Effector memory CD4-positive, alpha-beta T cell (primary cell): ENCODE results near the gene HOXA4.
A peak's percentile ranks its signal among the peaks of the same experiment; 100 is the strongest.

Experiments used
- DNase-seq, 3 donors: peaks; one replicate each; pipeline ENCODE4 v3.0.0-alpha.2; 2020
- H3K27ac ChIP-seq: 2 replicates; pipeline ENCODE4 v1.7.0; 2013; ENCODE audit warnings: mild to moderate bottlenecking, low read length, moderate library complexity; ENCODE audit not compliant: insufficient read depth, poor library complexity, severe bottlenecking
- H3K27me3 ChIP-seq: replicated peaks from 2 replicates; pipeline ENCODE4 v1.7.0; 2013; ENCODE audit warnings: mild to moderate bottlenecking, low read length; ENCODE audit not compliant: insufficient read depth, control insufficient read depth, poor library complexity, severe bottlenecking
- H3K36me3 ChIP-seq: 2 replicates; pipeline ENCODE4 v1.7.0; 2013; ENCODE audit warnings: mild to moderate bottlenecking, low read length, moderate library complexity; ENCODE audit not compliant: control insufficient read depth, insufficient read depth
- H3K4me1 ChIP-seq: 2 replicates; pipeline ENCODE4 v1.7.0; 2013; ENCODE audit warnings: low read length, mild to moderate bottlenecking; ENCODE audit not compliant: control insufficient read depth, insufficient read depth, poor library complexity, severe bottlenecking
- H3K4me3 ChIP-seq: 2 replicates; pipeline ENCODE4 v1.7.0; 2013; ENCODE audit warnings: low read length, low read depth, mild to moderate bottlenecking; ENCODE audit not compliant: insufficient read depth, poor library complexity, severe bottlenecking
- H3K9me3 ChIP-seq: 2 replicates; pipeline ENCODE4 v1.7.0; 2013; ENCODE audit warnings: mild to moderate bottlenecking, low read length, moderate library complexity; ENCODE audit not compliant: control insufficient read depth

Gene HOXA4

DNA sequence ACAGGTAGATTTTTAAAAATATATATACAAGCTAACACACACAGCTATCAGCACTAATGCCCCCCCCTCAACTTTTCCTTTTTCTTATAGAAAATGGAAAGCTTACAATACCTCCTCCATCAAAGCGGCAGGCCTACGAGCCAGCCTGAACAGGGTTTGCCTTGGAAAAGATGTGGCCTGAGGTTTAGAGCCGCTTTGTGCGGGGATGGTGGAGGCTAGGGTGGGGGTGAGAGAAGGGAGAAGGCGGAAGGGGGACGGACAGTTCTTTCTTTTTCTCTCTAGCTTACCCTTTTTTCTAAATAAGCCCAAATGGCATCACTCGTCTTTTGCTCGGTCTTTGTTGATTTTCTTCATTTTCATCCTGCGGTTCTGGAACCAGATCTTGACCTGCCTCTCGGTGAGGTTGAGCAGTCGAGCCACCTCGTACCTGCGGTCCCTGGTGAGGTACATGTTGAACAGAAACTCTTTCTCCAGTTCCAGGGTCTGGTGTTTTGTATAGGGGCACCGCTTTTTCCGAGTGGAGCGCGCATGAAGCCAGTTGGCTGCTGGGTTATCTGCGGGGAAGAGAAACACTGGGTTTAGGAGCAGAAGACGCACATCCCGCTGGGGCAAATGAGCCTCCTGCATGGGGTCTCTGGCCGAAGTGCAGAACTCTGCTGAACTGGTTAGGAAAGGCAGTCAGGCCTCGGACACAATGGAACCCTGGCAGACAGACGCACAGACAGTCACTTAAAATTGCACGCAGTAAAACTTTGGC lies 32.9 kb upstream of the HOXA4 start:
- peaks cover 44% of the 10 kb centered on the region for H3K4me1 ChIP-seq
- no peak overlapping the region for H3K4me3 ChIP-seq
- no peak for DNase-seq
- H3K36me3 ChIP-seq, result no peaks in the 10 kb centered on the region
- H3K27me3 ChIP-seq, result peaks cover 81% of the 10 kb centered on the region
- no peaks in the 10 kb centered on the region for H3K9me3 ChIP-seq
- H3K27ac ChIP-seq, result no peak overlapping the region

DNA sequence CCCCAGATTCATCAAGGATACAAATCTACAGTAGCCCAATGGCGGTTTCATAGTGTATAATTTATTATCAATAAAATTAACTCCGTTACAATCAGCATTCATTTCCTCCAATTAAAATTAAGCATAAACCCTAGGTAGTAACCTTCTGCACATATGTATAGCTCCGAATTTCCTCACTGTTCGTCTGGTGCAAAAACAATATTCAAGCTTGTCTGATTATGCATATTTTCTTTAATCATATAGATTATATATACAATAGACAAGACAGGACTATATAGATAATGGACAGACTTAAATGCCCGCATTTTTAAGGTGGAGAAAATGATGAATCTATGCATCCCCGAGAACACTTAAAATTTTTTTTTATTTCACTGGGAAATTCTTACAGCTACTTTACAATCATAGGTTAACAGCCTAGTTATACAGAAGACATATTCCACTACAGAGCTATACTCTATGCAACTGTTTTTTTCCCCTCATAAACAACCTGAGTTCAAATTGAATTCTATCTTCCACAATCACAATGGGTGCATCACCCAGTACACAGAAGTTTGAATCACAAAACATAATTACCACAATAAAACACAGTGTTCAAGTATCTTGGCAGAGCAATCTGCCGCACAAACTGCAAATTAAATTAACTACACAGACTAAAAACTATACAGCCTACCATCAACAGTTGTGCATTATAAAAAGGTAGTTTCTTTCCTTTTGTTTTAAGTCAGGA lies 32.2 kb upstream of the HOXA4 start:
- DNase-seq, result no peak
- Histone ChIP-seq H3K9me3 (no peaks in the 10 kb centered on the region), H3K4me3 (no peak overlapping the region), H3K27me3 (peaks cover 80% of the 10 kb centered on the region), H3K4me1 (peaks cover 48% of the 10 kb centered on the region), H3K27ac (no peak overlapping the region), H3K36me3 (no peaks in the 10 kb centered on the region)

DNA sequence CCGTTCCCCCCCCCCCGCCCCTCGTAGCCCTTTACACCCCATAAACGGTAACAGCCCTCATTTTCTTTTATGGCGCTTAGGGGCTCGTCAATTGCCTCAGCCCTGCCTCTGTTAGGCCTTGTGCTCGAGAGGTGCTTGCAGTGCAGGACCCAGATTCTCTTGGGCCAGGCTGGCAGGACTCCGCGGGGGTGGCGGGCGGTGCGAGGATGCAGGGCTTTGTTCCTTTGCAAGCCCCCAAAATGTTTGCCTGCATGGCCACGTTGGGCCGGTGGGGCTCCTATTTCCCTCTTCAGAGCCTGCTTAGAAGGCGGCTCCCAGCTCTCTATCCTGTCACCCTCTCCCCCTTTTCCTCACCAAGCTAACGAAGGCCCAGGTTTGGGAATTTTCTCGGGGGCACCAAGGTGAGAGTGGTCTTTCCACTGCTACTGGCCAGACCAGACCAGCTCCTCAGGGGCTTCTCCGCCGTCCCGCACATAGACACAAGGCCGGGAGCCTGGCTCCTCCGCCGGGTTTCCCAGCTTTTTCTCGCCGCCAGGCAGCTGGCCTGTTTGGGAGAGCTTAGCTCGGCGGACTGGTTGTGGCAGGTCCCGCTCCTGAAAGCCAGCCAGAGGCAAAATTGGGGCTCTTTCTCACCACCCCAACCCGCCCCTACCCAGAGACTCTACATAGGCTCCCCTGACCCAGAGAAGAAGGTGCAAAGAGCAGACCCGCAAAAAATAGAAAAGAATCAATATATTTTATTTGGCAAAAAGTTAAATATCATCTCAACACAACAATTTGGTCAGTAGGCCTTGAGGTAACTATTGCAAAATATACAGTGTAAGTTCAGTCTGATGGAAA lies 31.4 kb upstream of the HOXA4 start:
- peaks cover 48% of the 10 kb centered on the region for H3K4me1 ChIP-seq
- no peak overlapping the region for H3K4me3 ChIP-seq
- no peak overlapping the region for H3K27ac ChIP-seq
- no peaks in the 10 kb centered on the region for H3K36me3 ChIP-seq
- H3K27me3 ChIP-seq, result peaks cover 77% of the 10 kb centered on the region
- DNase-seq, result no peak
- no peaks in the 10 kb centered on the region for H3K9me3 ChIP-seq

DNA sequence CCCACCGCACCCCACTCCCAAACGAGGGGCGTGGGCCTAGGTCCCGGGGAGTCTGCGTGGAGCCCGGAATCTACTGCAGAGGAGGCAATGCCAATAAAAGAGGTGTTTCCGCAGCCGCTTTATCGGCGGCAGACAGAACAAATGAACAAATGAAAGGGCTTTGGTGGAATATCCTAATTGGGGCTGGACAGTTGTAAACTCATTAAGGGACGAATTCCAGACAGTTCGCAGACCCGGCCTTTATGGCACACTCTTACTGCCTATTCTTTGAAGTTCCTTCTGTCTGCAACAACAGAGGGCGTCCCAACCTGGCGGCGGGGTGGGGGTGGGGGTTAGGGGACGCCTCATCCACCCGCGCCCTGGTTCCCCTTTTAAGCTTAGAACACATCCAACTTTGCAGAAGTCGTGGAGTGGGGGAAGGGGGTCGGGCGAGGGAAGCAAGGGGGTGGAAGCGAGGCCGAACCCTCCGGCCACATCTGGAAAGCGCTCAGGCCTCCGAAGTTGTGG lies 30.7 kb upstream of the HOXA4 start:
- H3K4me1 ChIP-seq, result peaks cover 48% of the 10 kb centered on the region
- H3K36me3 ChIP-seq, result no peaks in the 10 kb centered on the region
- H3K9me3 ChIP-seq, result no peaks in the 10 kb centered on the region
- no peak for DNase-seq
- H3K27ac ChIP-seq, result no peak overlapping the region
- peak overlapping the region; percentile 73 for H3K4me3 ChIP-seq
- peaks cover 74% of the 10 kb centered on the region for H3K27me3 ChIP-seq

DNA sequence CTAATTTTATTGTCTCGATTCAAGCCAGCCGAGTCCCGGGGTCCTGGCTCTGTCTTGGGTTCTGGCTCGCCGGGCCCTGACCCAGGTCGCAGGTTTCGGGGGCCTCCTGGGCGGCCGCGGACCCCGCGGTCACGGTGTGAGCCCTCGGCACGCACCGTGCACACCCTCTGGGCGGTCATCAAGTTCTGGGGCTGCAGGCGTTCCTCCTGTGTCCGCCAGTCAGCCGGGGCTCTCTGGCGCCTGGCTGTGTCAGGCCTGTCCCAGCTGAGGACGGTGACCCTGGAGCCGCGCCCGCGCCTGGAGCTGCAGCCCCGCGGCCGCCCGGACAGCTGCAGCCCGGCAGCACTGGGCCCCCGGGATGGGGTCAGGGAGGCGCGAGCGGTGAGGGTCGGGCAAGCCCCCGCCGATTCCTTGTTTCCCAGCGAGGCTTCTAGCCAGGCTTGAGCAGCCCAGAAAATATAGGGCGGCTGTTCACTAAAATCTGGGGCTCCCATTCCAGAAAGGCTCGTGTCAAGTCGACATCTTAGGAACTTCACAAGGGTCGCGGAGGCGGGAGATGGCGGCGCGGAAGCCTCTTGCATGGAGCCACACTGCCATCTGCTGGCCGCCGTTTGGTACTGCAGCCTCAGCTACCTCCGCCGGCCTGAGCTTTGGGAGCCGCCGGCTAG lies 30.1 kb upstream of the HOXA4 start:
- H3K36me3 ChIP-seq, result no peaks in the 10 kb centered on the region
- H3K4me3 ChIP-seq, result peak overlapping the region; percentile 73
- no peaks in the 10 kb centered on the region for H3K9me3 ChIP-seq
- DNase-seq, result peak; percentile 59 to 77 (median 73)
- H3K27me3 ChIP-seq, result peaks cover 74% of the 10 kb centered on the region
- no peak overlapping the region for H3K27ac ChIP-seq
- peaks cover 48% of the 10 kb centered on the region for H3K4me1 ChIP-seq

DNA sequence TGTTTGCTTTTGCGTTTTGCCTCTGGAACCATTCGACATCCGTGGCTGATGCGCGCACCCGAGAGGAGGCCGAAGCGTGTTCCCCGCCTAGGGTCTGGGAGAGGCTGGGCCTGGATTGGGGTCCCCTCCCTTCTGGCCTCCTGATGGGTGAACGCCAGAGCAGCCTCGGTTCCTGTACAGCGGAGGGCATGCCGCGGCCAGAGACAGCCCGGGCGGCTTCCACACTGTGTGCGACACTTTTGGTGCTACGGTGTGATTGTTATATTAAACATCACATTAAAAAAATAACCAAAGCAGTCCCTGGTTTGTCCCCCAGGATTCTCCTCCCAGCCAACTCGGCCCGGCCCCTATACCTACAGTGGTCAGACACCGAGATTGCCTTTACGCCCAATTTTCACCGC lies 29.6 kb upstream of the HOXA4 start:
- no peak overlapping the region for H3K27ac ChIP-seq
- no peak for DNase-seq
- H3K4me1 ChIP-seq, result peaks cover 48% of the 10 kb centered on the region
- H3K27me3 ChIP-seq, result peaks cover 74% of the 10 kb centered on the region
- H3K9me3 ChIP-seq, result no peaks in the 10 kb centered on the region
- no peaks in the 10 kb centered on the region for H3K36me3 ChIP-seq
- H3K4me3 ChIP-seq, result peak overlapping the region; percentile 73

DNA sequence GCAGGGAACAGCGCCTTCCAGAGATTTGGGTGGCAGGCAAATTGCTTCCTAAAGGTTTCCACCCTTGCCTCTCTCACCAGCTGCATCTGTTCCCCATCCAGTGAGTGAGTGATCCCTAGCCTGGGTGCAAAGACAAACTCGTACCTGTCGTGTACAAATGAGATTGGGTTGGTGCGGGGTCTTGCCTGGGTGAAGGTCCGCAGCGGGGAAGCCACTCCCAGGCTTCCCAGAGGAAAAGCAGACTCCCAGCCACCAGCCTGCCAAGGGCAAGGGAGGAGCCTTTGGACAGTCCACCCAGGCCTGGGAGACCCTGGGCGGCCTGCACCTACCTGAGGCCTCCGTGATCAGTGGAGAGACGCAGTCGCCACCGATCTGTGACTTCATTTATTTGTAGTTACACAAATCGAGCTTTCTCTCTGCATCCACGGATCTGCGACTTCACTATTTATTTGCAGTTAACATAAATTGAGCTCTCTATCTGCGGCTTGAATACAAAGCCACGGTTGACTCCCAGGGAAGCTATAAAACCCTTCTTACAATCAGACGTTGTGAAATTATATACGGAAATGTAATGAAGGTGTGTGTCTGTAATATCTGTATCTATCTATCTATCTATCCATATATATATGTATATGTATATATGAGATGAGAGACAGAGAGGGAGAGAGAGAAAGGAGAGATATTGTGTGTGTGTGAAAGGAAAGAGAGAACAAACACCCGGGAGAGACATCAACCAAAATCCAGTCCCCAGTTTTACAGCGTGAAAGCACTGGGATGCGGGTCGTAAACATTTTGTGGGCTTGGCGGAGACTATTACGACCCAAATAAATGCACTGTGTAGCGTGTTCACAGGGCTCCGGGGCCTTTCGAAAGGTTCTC lies 28.9 kb upstream of the HOXA4 start:
- peaks cover 74% of the 10 kb centered on the region for H3K27me3 ChIP-seq
- DNase-seq, result no peak
- H3K4me3 ChIP-seq, result peak overlapping the region; percentile 73
- no peak overlapping the region for H3K27ac ChIP-seq
- no peaks in the 10 kb centered on the region for H3K9me3 ChIP-seq
- no peaks in the 10 kb centered on the region for H3K36me3 ChIP-seq
- H3K4me1 ChIP-seq, result peaks cover 48% of the 10 kb centered on the region

DNA sequence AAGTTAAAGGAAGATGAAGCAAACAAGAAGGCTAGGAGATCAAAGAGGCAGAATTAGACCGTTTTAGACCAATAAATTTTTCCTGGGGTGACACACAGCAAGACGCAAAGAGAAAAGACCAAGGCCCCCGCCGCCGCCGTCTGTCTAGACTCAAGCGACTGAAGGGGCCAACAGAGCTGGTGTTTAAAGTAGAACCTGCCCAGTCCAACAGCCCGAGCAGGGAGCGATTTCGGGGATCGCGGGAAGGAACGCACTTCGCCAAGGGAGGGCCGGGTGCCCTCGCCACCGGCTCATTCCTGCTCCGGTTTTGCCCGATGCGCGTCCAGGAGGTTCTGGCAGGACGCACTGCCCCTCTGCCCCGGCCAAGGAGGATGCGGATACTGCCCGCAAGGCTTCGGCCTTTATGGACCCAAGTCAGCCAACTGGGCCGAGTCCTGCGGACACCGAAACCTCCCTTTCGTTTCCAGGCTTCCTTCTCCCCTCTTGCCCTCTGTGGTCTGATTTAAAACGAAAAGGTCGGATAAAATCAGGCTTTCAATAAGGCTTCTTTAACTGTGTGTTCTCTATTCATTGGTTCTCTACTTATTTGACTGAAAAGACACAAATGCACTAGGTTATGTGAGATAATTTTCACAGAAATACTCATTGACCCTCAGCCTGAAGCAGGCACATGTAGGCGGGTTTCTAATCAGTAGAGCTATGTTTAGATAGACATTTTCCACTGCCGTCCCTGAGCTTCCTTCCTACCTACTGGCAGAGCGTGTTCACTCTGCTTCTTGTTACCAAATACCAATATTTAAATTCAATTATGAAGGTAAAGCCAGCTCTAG lies 28.1 kb upstream of the HOXA4 start:
- no peaks in the 10 kb centered on the region for H3K36me3 ChIP-seq
- DNase-seq, result no peak
- H3K4me1 ChIP-seq, result peaks cover 44% of the 10 kb centered on the region
- peaks cover 74% of the 10 kb centered on the region for H3K27me3 ChIP-seq
- H3K9me3 ChIP-seq, result no peaks in the 10 kb centered on the region
- H3K4me3 ChIP-seq, result no peak overlapping the region
- H3K27ac ChIP-seq, result no peak overlapping the region
